Stimulated activated CD4-positive, alpha-beta T cell treated with anti-CD3 and anti-CD28 coated beads, Interleukin-1b, Interleukin-23, amount 100 ng/mL, for 48 hours (primary cell): Measurements from ENCODE around the gene GSK3B.
A peak's percentile ranks its signal among the peaks of the same experiment; 100 is the strongest.

ENCODE experiments used
- DNase-seq: peaks from one replicate; pipeline ENCODE4 v3.0.0-alpha.2; 2020

The GSK3B gene

DNA sequence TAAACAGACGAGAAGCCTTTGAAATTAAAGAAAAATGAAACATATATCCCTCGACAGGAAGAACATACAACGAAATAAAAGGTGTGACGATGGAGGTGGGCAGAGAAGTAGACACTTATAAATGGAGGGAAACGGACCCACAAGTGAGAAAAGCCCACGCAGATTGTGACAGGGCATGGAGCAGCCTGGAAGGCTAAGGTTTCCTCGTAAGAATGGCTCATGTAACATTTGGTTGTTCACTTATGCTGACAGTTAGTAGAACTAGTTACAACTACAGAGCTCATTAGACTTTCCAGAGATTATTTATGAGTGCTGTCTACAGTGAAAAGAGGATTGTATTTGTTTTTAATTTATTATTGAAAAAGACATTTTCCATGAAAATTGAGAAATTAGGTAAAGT, 229.8 kb downstream of the GSK3B start:
- no peak for DNase-seq

DNA sequence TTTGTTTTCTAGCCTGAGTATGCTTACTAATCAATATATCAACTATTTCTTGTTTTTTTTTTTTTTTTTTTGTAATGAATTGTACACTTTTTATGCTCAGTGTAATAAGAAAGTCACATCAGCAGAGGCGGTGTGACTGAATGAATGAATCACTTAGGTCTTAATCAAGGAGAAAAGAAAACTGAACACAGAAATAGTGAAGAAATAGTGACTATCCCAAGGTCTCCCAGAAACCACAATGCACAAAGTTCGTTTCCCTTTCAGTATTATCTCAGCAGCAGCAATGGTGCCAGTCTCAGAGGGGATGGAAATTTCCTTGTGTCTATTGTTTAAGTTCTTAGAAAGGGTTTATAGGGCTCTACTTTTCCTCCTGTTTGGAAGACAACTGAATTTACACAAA, 231.6 kb downstream of the GSK3B start:
- DNase-seq: no peak

DNA sequence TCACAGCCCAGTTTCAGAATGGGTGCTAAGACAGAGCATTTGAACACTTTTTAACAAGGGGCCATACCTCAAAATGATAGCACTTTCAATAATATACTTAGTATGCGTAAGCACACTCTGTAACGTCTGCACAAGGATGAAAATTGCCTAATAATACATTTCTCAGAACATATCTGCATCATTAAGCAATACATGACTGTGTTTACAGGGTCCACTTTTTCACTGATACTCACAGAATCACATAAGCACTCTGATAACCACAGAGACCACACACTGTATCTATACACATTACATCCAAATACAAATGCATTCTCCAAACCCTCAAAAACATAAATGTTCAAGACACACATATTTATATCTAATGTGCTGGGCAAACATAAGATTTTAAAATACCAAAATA, 232.6 kb downstream of the GSK3B start:
- no peak for DNase-seq

DNA sequence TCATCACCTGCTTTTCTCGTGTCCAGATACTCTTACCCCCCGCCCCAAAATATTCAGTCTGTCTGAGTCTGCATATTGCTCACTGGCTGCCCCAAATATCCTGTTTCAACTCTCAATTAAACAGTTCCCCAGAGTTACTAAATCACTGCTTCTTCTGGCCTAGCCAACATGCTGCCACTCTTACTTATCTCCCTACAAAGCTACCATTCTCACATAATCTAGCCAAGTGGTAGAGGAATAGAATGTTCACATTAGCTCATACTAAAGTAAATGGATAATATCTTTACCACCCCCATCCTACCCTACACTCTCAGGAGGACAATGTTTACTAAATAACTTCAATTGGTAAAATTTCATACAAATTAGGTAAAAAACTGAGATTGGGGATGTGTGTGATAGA, 234.5 kb downstream of the GSK3B start:
- no peak for DNase-seq

DNA sequence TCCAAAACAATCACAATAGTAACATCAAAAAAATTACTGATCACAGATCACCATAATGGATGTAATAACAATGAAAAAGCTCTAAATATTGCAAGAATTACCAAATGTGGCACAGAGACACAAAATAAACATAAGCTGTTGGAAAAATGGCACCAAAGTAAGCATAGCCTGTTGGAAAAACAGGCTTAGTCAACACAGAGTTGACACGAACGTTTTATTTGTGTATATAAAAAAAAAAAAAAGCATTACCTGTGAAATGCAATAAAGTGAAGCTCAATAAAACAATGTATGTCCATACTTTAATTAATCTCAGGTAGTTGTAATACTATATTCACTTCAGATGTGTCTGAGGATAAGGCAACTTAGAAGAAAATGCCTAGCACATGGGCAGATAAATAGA, 235.3 kb downstream of the GSK3B start:
- no peak for DNase-seq

DNA sequence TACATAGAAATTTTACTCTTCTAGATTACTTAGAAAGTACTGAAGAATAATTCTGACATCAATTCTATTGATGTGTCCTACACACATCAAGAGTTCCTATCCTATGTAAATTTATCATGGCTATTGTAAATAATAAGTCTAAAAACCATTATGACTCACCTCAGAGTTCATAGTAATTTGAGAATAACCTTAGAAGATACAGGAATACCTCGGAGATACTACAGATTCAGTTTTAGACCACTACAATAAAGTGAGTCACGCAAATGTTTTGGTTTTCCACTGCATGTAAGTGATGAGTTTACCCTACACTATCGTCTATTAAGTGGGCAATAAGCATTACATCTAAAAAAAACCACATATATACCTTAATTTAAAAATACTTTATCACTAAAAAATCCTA, 237.6 kb downstream of the GSK3B start:
- no peak for DNase-seq

DNA sequence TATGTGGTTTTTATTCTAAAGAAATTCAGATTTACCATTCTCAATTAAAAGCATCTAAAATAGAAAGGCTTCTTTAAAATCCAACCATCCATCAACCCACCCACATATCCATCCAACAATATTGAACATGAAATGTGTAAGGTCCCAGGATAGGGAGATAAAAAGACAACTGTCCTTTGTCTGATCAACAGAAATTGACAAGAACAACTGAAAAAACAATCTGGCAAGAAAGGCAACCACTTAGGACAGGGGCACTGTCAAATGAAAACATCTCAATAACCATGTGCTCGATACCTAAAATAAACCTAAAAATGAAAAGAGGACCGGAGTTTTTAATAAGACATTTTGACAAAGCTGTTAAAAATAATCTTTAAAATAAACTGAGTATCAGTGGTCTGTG, 245.1 kb downstream of the GSK3B start:
- DNase-seq: no peak

DNA sequence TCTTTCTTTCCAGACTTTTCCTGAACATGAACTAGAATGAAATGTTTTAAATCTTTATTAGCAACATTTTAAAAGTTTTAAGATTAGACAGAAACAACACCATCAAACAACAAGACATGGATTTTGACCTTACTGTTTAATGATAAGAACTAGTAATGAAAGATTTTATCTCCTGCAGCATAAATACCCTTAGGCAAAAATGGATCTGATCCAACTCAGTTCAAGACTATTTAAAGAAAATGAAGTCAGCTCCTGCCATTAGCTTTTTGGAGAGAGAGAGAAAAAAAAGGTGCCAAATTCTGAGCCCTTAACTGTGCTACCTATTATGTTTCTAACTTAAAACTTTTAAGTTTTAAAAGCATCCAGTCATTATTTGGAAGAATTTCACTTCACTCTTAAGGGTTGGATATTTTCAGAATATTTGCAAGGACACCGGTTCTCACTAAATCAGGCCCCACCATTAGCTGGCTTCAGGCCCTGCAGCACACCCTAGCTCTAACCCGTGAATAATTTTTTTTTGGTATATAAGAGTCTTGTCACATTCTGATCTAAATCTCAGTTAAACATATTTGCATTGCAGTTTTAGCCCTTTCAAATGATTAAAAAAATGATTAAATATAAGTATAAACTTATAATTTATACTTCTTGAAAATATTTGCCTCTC, 252.3 kb downstream of the GSK3B start:
- DNase-seq: no peak

DNA sequence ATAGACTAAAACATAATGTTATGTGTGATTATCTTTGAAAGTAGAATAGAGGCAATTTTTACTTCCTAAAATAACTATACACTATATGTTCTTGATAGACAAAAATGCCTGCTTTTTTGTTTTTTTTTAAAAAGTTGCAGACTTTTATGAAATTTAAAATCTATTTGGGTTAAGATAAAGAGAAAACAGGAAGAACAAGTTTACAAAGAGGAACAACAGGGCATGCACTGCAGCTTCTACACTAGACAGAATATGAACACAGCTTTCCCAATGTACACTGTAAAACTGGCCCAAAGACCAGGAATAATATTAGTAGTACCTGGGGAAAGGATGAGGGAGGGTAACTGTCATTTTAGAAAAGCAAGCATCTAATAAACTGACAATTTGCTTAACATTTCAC, 258.7 kb downstream of the GSK3B start:
- DNase-seq: no peak

DNA sequence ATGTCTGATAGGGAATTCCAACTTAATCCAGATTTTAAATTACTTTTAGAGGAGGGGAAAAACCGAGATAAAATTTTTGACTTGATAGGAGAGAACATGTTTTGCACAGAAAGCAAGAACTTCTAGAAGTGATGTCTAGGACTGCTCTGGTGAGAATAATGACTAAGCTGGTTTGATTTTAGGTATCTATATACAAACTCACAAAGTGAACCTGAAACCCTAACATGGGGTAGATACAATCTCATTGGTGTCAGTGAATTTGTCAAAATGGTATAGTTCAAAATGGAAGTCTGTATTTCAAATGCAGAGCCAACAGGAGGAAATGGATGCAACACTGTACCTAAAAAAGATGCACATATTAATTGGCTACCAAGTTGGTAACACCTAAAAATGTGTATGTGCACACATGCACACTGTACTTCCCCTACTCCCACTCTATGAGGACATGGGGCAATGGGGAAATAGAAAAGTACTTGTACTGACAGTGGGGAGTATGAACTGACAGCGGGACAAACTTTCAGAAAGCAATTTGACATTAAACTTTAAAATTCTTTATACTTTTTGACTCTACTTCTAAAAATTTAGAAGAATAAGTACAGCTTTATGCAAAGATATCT, 259.4 kb downstream of the GSK3B start:
- no peak for DNase-seq

DNA sequence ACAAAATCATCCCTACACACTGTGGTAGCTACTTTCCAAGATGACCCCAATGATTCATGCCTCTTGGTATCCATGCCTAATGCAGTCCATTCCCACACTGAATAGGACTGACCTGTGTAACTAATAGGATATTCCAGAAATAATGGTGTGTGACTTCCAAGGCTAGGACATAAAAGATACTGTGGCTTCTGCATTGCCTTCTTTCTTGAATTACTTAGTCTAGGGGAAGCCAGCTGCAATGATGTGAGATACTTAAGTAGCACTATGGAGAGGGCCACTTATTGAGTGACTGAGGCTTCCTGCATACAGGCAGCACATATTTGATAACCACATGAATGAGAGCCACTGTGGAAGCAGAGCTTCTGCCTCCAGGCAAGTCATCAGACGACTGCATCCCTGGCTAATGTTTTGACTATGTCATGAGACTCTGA, 262.3 kb downstream of the GSK3B start:
- no peak for DNase-seq

DNA sequence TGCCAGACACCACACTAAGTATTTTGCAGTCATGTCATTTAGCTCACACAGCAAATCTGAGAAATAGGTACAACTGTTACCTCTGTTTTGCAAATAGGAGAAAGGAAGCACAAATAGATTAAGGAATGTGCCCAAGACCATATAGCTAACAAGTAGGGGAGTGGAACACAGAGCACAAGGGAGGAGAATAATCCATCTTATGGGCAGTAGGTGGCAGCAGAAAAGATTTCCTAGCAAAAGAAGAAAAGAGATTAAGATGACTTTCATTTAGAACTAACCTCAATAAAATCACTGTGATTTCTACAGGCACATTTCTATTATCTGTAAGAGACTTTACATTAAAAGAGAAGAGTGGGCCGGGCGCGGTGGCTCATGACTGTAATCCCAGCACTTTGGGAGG, 263.2 kb downstream of the GSK3B start:
- no peak for DNase-seq

DNA sequence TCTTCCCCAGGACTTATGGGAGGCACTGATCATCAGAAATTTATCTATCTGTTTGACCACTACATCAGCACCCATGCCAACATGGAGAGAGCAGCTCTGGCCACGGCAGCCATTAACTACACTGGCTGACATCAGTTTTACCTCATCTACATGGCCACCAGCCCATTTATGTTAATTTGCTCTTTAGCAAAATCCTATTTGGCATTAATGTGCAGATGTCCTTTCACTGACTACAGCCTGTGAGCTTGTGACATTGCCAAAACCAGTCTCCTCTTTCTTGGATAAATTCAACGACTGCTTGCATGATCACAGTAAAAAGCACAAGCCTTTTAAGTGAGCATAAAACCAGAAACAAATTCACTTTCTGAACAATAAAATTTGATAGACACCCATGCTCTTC, 264.8 kb downstream of the GSK3B start:
- DNase-seq: no peak

DNA sequence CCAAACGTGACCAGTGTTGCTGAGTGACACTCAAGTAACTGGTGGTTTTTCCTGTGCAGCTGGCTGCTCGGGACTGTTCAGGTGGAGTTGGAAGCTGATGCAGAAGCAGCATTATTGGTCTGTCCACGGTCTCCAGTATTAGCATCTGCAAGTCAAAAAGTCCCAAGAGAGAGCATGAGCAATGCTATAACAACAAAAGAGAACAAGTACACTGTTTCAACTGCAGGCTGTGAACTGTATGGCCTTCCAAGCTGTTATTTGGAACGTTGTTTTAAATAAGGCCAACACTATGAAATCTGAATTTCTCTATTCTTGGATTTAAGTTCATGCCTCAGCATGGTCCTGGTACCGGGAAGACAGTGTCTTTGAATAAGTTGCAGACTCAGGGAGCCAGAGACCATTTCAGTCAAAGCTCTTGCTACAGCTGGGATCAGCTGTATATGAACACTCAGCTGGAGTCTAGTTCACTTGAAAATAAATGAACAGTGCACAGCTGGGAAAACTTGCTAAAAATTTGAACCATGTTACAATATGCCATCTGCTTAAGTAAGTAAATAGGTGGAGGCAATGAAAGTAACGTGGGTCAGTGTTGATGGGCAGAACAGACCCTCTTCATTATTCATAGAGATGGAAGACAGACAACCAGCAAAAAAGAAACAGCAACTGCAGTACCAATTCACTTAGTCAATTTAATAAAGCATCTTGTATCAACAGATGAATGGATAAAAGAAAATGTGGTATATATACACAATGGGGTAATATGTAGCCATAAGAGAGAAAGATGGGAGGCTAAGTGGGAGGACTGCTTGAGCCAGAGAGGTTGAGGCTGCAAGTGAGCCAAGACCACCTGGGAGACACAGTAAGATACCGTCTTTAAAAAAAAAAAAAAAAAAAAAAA, 267.3 kb downstream of the GSK3B start:
- no peak for DNase-seq

DNA sequence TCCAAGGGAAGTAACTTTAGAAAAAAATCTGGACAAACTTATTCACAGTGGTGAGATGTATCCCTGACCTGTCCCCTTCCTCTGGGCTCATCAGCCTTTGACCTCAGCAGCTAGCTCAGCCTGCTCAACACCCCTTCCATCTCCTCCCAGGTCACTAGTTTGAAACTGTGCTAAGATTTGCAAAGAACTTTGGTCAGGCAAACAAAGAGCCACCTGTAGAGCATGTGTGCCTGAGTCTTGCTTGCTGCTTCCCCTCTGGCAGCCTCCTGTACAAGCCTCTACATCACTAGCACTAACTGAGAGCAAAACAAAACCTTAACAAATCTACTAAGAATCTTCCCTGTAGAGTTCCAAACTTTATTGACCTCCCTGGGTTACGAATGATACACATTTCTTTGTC, 268.4 kb downstream of the GSK3B start:
- DNase-seq: no peak

DNA sequence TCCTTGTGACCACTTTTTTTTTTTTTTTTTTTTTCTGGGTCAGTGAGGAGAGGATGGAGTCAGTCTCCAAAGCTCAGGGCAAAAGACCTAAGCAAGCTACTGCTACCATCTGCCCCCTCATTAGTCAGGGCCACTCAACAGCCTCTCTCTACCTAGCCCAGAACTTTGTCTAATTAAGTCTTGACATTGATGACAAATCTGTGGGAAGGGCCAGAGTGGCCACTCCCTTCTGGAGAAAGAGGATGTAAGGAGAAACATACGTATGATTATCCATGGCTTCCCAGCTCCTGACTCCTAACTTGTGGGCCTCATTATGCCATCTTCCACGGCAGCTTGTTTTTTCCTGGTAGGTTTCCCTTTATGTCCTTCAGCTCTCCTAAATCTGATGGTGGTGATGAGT, 274.4 kb downstream of the GSK3B start:
- DNase-seq: no peak

DNA sequence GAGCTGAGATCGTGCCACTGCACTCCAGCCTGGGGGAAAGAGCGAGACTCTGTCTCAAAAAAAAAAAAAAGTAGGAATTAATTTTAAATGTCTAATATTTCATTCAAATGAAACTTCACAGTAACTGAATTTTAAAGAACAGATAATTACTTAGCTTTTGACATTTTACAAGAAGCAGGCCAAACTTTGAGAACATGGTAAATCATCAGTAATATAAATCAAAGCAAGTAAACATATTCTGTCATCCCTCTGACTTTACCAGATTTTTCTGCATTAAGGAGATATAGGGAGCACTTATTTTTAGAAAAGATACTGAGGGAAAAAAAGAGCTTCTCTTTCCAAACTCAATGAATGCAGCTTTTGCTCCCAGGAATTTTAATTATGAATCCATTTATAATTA, 275.3 kb downstream of the GSK3B start:
- no peak for DNase-seq

DNA sequence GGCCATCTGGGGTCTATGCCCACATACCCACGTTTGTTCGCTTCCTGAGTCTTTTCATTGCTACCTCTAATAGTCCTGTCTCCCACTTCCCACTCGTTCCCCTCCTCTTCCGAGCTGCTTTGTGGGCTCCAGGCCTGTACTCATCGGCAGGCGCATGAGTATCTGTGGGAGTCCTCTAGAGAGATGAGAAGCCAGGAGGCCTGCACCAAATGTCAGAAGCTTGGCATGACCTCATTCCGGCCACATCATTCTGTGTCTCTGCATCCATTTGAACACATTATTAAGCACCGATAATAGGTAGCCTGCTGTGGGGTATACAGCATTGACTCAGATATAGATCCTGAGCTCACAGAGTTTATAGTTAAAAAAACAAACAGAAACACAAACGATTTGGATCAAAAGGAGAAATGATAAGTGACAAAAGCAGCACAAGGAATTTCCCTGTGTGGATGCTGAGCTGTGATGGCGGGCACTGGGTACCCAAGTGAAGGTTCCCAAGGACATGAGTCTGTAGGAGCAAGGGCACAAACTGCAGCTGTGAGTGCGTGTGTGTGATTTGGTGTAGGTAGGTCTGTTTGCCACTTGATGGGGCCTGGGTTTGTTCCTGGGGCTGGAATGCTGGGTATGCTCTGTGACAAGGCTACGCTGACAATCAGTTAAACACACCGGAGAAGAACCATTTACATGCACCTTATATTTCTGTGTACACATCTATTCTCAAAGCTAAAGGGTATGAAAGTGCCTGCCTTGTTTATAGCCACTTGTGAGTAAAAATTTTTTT, 276.5 kb downstream of the GSK3B start:
- no peak for DNase-seq

DNA sequence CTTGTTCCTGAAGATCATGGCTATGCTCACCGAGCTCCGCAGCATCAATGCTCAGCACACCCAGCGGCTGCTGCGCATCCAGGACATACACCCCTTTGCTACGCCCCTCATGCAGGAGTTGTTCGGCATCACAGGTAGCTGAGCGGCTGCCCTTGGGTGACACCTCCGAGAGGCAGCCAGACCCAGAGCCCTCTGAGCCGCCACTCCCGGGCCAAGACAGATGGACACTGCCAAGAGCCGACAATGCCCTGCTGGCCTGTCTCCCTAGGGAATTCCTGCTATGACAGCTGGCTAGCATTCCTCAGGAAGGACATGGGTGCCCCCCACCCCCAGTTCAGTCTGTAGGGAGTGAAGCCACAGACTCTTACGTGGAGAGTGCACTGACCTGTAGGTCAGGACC, 277.2 kb downstream of the GSK3B start:
- no peak for DNase-seq

DNA sequence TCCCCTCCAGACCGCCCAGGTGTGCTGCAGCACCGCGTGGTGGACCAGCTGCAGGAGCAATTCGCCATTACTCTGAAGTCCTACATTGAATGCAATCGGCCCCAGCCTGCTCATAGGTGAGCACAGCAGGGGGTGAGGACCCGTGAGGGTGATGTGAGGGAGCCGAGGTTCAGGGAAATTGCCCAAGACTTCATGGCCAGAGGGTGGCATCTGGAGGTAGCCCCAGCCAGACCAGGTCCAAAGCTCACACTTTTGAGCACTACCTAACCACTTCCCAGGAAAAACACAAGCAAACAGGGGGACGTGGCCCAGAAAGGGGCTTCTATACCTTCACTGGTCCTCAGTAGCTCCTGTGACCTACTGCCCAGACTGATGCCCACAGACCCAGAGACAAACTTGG, 278.5 kb downstream of the GSK3B start:
- no peak for DNase-seq

DNA sequence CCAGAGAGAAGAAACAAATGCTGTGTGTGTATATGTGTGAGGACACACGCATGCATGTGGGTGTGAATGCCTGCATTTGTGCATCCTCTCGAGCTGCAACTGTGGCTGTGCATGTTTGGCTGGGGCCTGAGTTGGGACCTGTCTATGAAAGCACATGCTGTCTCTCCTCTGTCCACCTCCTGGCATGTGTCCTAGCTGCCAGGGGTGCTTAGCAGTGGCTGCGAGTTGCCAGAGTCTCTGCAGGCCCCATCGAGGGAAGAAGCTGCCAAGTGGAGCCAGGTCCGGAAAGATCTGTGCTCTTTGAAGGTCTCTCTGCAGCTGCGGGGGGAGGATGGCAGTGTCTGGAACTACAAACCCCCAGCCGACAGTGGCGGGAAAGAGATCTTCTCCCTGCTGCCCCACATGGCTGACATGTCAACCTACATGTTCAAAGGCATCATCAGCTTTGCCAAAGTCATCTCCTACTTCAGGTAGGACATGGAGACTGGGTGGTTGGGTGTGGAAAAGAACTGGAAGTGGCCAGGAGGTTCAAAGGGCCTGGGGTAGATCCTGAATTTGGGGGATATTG, 281.7 kb downstream of the GSK3B start:
- DNase-seq: no peak

DNA sequence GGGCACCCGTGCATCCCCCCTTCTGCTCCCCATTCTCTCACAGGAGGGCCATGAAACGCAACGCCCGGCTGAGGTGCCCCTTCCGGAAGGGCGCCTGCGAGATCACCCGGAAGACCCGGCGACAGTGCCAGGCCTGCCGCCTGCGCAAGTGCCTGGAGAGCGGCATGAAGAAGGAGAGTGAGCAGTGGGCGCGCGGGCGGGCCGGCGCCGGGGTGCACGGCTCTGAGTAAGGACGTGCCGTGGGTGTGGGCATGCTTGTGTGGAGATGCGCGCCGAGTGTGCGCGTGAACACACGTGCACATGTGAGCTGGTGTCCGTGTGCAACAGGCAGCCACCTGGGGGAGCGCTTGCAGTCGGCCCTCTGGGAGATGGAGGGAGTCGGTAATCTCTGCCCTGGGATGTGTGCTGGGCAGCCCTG, 284.2 kb downstream of the GSK3B start:
- DNase-seq: peak; percentile 66
